ENCODE results near the gene GPR149. TPM values are rescaled to one million over a fixed set of nuclear protein-coding genes. Genes with fewer than 3 reads are reported as not detected.

Gene GPR149
- total RNA-seq, 1 experiment from 2014 or later: not detected

GRCh38 chr3:154338570-154338969 lies 91.4 kb downstream of the GPR149 start:
- H4K20me1 ChIP-seq (ENCODE audit: insufficient read depth): no peaks in the 10 kb centered on the region

More at GRCh38 chr3:154338570-154338969, 91.4 kb downstream of the GPR149 start:
- H3K4me2 ChIP-seq (ENCODE audit: low read length): no peak overlapping the region
- intact Hi-C loops (cut with micrococcal nuclease): loop anchor here (5.0 kb wide), 2 partner anchors 409 to 984 kb away; no protein-coding TSS in a partner anchor
- POLR2A ChIA-PET: no interaction called here
- no TSS peak for BruUV-seq (replicated peaks)
- no peak overlapping the region for H3K9ac ChIP-seq (ENCODE audit: low read length)
- no peak for ATAC-seq
- no peaks in the 10 kb centered on the region for H3K79me2 ChIP-seq (ENCODE audit: insufficient read depth, low read length)
- RAD21 ChIA-PET (ENCODE audit: low non-redundant PET in 1 of 2, low total read pairs in 2 of 2, uncharacterized antibody in 2 of 2, unreplicated experiment in 2 of 2): no interaction called here
- no peak overlapping the region for H3K27ac ChIP-seq (ENCODE audit: low read depth, low read length)
- H3K4me3 ChIP-seq (replicated peaks in 1 of 2; ENCODE audit: low read depth in 1 of 2, low read length in 2 of 2): no peak overlapping the region
- TF ChIP-seq ELF1 (IDR thresholded peaks at IDR 0.05; ENCODE audit: borderline replicate concordance, low read depth): no peak
- no peak for TF ChIP-seq POLR2A (IDR thresholded peaks at IDR 0.05; ENCODE audit: borderline replicate concordance, extremely low read depth, insufficient read depth, insufficient read length)
- no peak for TF ChIP-seq EZH2phosphoT487 (IDR thresholded peaks at IDR 0.05; ENCODE audit: borderline replicate concordance)
- TF ChIP-seq MAX (IDR thresholded peaks at IDR 0.05): no peak
- TF ChIP-seq CBX3 (IDR thresholded peaks at IDR 0.05; ENCODE audit: low read depth): no peak
- TF ChIP-seq ZNF274 (IDR thresholded peaks at IDR 0.05; ENCODE audit: low read depth, low read length): no peak
- TF ChIP-seq ZBTB33 (IDR thresholded peaks at IDR 0.05; ENCODE audit: extremely low read depth, insufficient replicate concordance, low read length): no peak
- TF ChIP-seq TCF7L2 (IDR thresholded peaks at IDR 0.05; ENCODE audit: borderline replicate concordance, extremely low read depth, insufficient read depth, insufficient read length): no peak
- no peak for TF ChIP-seq SRF (IDR thresholded peaks at IDR 0.05; ENCODE audit: low read depth)
- no peak for TF ChIP-seq RAD21 (IDR thresholded peaks at IDR 0.05; ENCODE audit: low read depth)
- no peak for TF ChIP-seq CEBPB (IDR thresholded peaks at IDR 0.05; ENCODE audit: low read depth)
- no peak for TF ChIP-seq JUND (IDR thresholded peaks at IDR 0.05)
- H3K27me3 ChIP-seq (ENCODE audit: insufficient read depth, low read length): no peaks in the 10 kb centered on the region
- no peaks in the 10 kb centered on the region for H3K9me3 ChIP-seq (ENCODE audit: control insufficient read depth in 1 of 2, insufficient read depth in 1 of 2, low read depth in 1 of 2, low read length in 2 of 2)
- DNase-seq (ENCODE audit: low read depth, low spot score): no peak
- no peaks in the 10 kb centered on the region for H3K4me1 ChIP-seq (ENCODE audit: control insufficient read depth in 1 of 2, insufficient read depth in 2 of 2, low read length in 2 of 2)
- no peaks in the 10 kb centered on the region for H3K9me2 ChIP-seq (ENCODE audit: insufficient read depth)
- CTCF ChIA-PET: no interaction called here
- no peaks in the 10 kb centered on the region for H3K36me3 ChIP-seq (ENCODE audit: control insufficient read depth in 1 of 2, insufficient read depth in 2 of 2, low read length in 2 of 2)
- no peak overlapping the region for H2AFZ ChIP-seq (ENCODE audit: low read depth, low read length, poor library complexity, severe bottlenecking)
